Measurements from ENCODE around the gene DAAM1.
A peak's percentile ranks its signal among the peaks of the same experiment; 100 is the strongest.

DAAM1 gene

DNA sequence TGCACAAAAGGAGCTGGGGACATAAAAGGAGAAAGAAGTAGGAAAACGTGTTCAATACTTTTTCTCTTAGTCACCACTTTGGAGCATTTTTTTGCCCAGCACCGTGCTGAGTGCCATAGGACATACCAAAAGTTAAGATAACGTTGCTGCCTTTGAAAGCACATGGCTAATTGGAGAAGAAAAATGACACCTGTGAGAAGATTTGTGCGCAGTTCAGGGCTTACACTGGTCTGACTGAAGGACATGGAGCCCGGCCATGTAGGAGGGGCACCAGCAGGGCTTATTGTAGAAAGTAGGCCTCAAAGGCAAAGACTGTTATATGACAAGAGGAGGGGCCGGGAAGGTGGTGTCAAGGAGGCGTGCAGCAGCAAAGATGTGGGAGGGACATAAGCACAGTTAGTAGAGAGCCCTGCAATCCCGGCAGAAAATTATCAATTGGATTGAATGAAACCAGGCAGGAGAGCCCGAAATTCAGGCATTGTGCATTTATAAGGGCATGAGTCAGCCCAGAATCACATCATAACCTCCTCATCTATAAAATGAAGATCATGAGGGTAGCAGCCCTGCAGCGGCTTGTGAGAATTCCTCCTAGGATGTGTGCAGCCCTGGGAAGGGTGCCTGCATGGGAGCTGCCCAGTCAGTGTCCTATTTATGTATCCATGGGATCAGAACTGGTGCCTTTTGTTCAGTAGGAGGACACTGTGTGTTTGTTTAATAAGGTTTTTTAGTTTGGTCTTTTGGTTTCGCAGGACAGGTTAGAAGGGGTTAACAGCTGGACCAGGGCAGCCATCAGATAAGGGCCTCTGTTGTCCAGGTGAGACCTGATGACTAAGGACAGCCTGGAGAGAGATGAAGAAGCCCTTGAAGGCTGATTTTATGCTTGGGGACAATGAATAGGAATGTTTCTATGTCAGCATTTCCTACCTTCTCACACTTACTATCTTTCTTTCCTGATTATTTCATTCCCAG is 154.3 kb downstream of the DAAM1 start:
- H3K36me3 ChIP-seq = peaks cover 0 to 4% (median 0%) of the 10 kb centered on the region in 3 donors
- H3K9me3 ChIP-seq = no peaks in the 10 kb centered on the region
- H3K4me1 ChIP-seq = peaks cover 0 to 81% (median 28%) of the 10 kb centered on the region in 4 donors
- peak overlapping the region; percentile 15 to 78 for H3K27ac ChIP-seq
- no peak for TF ChIP-seq CTCF (IDR thresholded peaks at IDR 0.05)
- intact Hi-C loops (cut with DNase I; ENCODE audit: low total_unique reads) = loop anchor here (10.0 kb wide), 1 partner anchor 82 kb away; no protein-coding TSS in a partner anchor
- no peak overlapping the region for H3K4me3 ChIP-seq
- H3K27me3 ChIP-seq = no peaks in the 10 kb centered on the region
- DNase-seq = no peak

- H3K4me3 ChIP-seq = no peak overlapping the region
- peak overlapping the region in 1 of 2 donors; percentile 41 for H3K27ac ChIP-seq
- intact Hi-C loops (cut with DNase I; ENCODE audit: low total_unique reads) = loop anchor here (10.0 kb wide), 1 partner anchor 81 kb away; no protein-coding TSS in a partner anchor
- DNase-seq = no peak
- H3K4me1 ChIP-seq = peaks cover 0 to 81% (median 29%) of the 10 kb centered on the region in 4 donors
- no peaks in the 10 kb centered on the region for H3K27me3 ChIP-seq
- no peak for TF ChIP-seq CTCF (IDR thresholded peaks at IDR 0.05)
- H3K36me3 ChIP-seq = peaks cover 0 to 4% (median 0%) of the 10 kb centered on the region in 3 donors
- H3K9me3 ChIP-seq = no peaks in the 10 kb centered on the region
Observed at GRCh38 chr14:59343585-59343984, 155.1 kb downstream of the DAAM1 start.

GRCh38 chr14:59344016-59344415 is 155.5 kb downstream of the DAAM1 start:
- Histone ChIP-seq H3K36me3 (peaks cover 0 to 4% (median 0%) of the 10 kb centered on the region in 3 donors), H3K27ac (peak overlapping the region in 1 of 2 donors; percentile 41), H3K4me1 (peaks cover 0 to 81% (median 33%) of the 10 kb centered on the region in 4 donors), H3K9me3 (no peaks in the 10 kb centered on the region), H3K4me3 (no peak overlapping the region), H3K27me3 (no peaks in the 10 kb centered on the region)
- DNase-seq = no peak
- no peak for TF ChIP-seq CTCF (IDR thresholded peaks at IDR 0.05)
- intact Hi-C loops (cut with DNase I; ENCODE audit: low total_unique reads) = loop anchor here (10.0 kb wide), 1 partner anchor 81 kb away; no protein-coding TSS in a partner anchor

GRCh38 chr14:59344691-59345455 is 156.4 kb downstream of the DAAM1 start:
- Histone ChIP-seq H3K4me3 (no peak overlapping the region), H3K9me3 (no peaks in the 10 kb centered on the region), H3K36me3 (peaks cover 0 to 4% (median 0%) of the 10 kb centered on the region in 3 donors), H3K27me3 (no peaks in the 10 kb centered on the region), H3K4me1 (peaks cover 0 to 83% (median 42%) of the 10 kb centered on the region in 4 donors), H3K27ac (peak overlapping the region; percentile 41 to 75)
- intact Hi-C loops (cut with DNase I; ENCODE audit: low total_unique reads) = loop anchor here (5.0 to 10.0 kb wide), 2 partner anchors 80 to 158 kb away; partner anchors contain the start of gene DAAM1
- no peak for DNase-seq
- TF ChIP-seq CTCF (IDR thresholded peaks at IDR 0.05) = no peak

DNA sequence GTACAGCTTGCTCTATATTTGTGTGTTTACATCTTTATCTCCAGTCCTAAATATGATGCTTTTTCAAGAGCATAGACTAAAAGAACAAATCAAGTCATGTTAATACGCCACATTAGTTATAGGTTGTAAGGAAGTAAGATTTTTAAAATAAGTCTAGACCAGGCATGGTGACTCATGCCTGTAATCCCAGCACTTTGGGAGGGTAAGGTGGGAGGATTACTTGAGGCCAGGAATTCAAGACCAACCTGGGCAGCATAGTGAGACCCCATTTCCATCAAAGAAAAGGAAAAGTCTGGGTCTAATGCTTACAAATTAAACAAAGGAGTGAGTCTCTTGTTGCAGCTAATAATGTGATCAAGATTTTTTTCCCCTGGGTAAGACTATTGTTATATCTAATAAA is 157.9 kb downstream of the DAAM1 start:
- Histone ChIP-seq H3K36me3 (peaks cover 0 to 4% (median 0%) of the 10 kb centered on the region in 3 donors), H3K27me3 (no peaks in the 10 kb centered on the region), H3K9me3 (no peaks in the 10 kb centered on the region), H3K4me3 (no peak overlapping the region), H3K27ac (peak overlapping the region; percentile 70 to 75), H3K4me1 (peaks cover 0 to 94% (median 47%) of the 10 kb centered on the region in 4 donors)
- intact Hi-C loops (cut with DNase I; ENCODE audit: low total_unique reads) = loop anchor here (5.0 to 10.0 kb wide), 2 partner anchors 78 to 159 kb away; partner anchors contain the start of gene DAAM1
- TF ChIP-seq CTCF (IDR thresholded peaks at IDR 0.05) = no peak
- no peak for DNase-seq

Data from tibial artery (tissue), 4 donors.